ENCODE measurements around the gene NDUFAF2. TPM values are rescaled to one million over a fixed set of nuclear protein-coding genes. Genes with fewer than 3 reads are reported as not detected.
"Not testable (repeated sequence)": the region's sequence is repeated elsewhere in the genome, so short reads cannot be mapped to it uniquely, and the experiment has no call there.

NDUFAF2 gene
- total RNA-seq, 2 donors from 2014 or later = 26.0 to 32.9 TPM

GRCh38 chr5:60961685-60962084 lies 16.7 kb downstream of the NDUFAF2 start:
- peaks cover 5% of the 10 kb centered on the region for H3K9me3 ChIP-seq
- no peaks in the 10 kb centered on the region for H3K27me3 ChIP-seq (replicated peaks; ENCODE audit: insufficient read depth)
- ATAC-seq (ENCODE audit: insufficient number of reproducible peaks, low FRiP score, low read depth) (no peak), DNase-seq (ENCODE audit: low spot score) (no peak)
- no peaks in the 10 kb centered on the region for H3K36me3 ChIP-seq
- no peak overlapping the region for H3K27ac ChIP-seq
- H3K4me3 ChIP-seq = no peak overlapping the region
- H3K4me1 ChIP-seq (ENCODE audit: control insufficient read depth in 1 of 2, low read depth in 2 of 2) = peaks cover 0 to 4% of the 10 kb centered on the region in 2 donors
- TF ChIP-seq, protein P1, sequence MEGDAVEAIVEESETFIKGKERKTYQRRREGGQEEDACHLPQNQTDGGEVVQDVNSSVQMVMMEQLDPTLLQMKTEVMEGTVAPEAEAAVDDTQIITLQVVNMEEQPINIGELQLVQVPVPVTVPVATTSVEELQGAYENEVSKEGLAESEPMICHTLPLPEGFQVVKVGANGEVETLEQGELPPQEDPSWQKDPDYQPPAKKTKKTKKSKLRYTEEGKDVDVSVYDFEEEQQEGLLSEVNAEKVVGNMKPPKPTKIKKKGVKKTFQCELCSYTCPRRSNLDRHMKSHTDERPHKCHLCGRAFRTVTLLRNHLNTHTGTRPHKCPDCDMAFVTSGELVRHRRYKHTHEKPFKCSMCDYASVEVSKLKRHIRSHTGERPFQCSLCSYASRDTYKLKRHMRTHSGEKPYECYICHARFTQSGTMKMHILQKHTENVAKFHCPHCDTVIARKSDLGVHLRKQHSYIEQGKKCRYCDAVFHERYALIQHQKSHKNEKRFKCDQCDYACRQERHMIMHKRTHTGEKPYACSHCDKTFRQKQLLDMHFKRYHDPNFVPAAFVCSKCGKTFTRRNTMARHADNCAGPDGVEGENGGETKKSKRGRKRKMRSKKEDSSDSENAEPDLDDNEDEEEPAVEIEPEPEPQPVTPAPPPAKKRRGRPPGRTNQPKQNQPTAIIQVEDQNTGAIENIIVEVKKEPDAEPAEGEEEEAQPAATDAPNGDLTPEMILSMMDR (IDR thresholded peaks at IDR 0.05) = no peak

- ATAC-seq (ENCODE audit: insufficient number of reproducible peaks, low FRiP score, low read depth) (no peak), DNase-seq (ENCODE audit: low spot score) (no peak)
- H3K27ac ChIP-seq = no peak overlapping the region
- no peaks in the 10 kb centered on the region for H3K36me3 ChIP-seq
- H3K27me3 ChIP-seq (replicated peaks; ENCODE audit: insufficient read depth) = no peaks in the 10 kb centered on the region
- peaks cover 10% of the 10 kb centered on the region for H3K9me3 ChIP-seq
- H3K4me1 ChIP-seq (ENCODE audit: control insufficient read depth in 1 of 2, low read depth in 2 of 2) = no peaks in the 10 kb centered on the region
- no peak overlapping the region for H3K4me3 ChIP-seq
- TF ChIP-seq, protein P1 (IDR thresholded peaks at IDR 0.05) = no peak
These were observed 27.2 kb downstream of the NDUFAF2 start for GRCh38 chr5:60972231-60972630.

- DNase-seq (ENCODE audit: low spot score) = no peak
- no peak overlapping the region for H3K4me3 ChIP-seq
- H3K36me3 ChIP-seq = no peaks in the 10 kb centered on the region
- peaks cover 0 to 12% of the 10 kb centered on the region in 2 donors for H3K4me1 ChIP-seq (ENCODE audit: control insufficient read depth in 1 of 2, low read depth in 2 of 2)
- H3K27me3 ChIP-seq (replicated peaks; ENCODE audit: insufficient read depth) = no peaks in the 10 kb centered on the region
- ATAC-seq (ENCODE audit: insufficient number of reproducible peaks, low FRiP score, low read depth) = no peak
- H3K9me3 ChIP-seq = no peaks in the 10 kb centered on the region
- TF ChIP-seq, protein P1 (IDR thresholded peaks at IDR 0.05) = no peak
- no peak overlapping the region for H3K27ac ChIP-seq
These were observed 33.1 kb downstream of the NDUFAF2 start for GRCh38 chr5:60977956-60978737.

GRCh38 chr5:60978968-60979367 lies 34.0 kb downstream of the NDUFAF2 start:
- Histone ChIP-seq H3K36me3 (no peaks in the 10 kb centered on the region), H3K4me1 (ENCODE audit: control insufficient read depth in 1 of 2, low read depth in 2 of 2) (peaks cover 0 to 12% of the 10 kb centered on the region in 2 donors), H3K4me3 (no peak overlapping the region), H3K27ac (no peak overlapping the region), H3K9me3 (no peaks in the 10 kb centered on the region), H3K27me3 (replicated peaks; ENCODE audit: insufficient read depth) (no peaks in the 10 kb centered on the region)
- DNase-seq (ENCODE audit: low spot score) (no peak), ATAC-seq (ENCODE audit: insufficient number of reproducible peaks, low FRiP score, low read depth) (no peak)
- TF ChIP-seq, protein P1 (IDR thresholded peaks at IDR 0.05) = no peak

DNA sequence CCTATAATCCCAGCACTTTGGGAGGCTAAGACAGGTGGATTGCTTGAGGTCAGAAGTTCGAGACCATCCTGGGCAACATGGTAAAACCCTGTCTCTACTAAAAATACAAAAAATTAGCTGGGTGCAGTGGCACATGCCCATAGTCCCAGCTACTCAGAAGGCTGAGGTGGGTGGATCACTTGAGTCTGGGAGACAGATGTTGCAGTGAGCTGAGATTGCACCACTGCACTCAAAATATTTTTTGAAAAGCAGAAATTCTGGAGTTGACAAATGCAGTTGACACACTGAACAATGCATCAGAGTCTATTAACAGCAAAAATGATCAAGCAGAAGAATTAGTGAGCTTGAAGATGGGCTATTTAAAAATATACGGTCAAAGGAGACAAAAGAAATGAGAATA lies 35.5 kb downstream of the NDUFAF2 start:
- ATAC-seq (ENCODE audit: insufficient number of reproducible peaks, low FRiP score, low read depth) = no peak
- H3K27ac ChIP-seq = no peak overlapping the region
- no peak for DNase-seq (ENCODE audit: low spot score)
- no peaks in the 10 kb centered on the region for H3K27me3 ChIP-seq (replicated peaks; ENCODE audit: insufficient read depth)
- H3K36me3 ChIP-seq = no peaks in the 10 kb centered on the region
- H3K9me3 ChIP-seq = no peaks in the 10 kb centered on the region
- H3K4me3 ChIP-seq = no peak overlapping the region
- peaks cover 0 to 12% of the 10 kb centered on the region in 2 donors for H3K4me1 ChIP-seq (ENCODE audit: control insufficient read depth in 1 of 2, low read depth in 2 of 2)
- TF ChIP-seq, protein P1 (IDR thresholded peaks at IDR 0.05) = no peak

DNA sequence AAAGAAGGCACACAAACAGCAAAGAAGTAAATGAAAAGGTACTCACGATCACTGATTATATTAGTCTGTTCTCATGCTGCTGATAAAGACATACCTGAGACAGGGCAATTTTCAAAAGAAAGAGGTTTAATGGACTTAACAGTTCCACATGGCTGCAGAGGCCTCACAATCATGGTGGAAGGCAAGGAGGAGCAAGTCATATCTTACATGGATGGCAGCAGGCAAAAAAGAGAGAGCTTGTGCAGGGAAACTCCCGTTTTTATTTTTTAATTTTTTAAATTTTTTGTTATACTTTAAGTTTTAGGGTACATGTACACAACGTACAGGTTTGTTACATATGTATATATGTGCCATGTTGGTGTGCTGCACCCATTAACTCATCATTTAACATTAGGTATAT lies 37.1 kb downstream of the NDUFAF2 start:
- ATAC-seq (ENCODE audit: insufficient number of reproducible peaks, low FRiP score, low read depth); H3K9me3 ChIP-seq; H3K27me3 ChIP-seq (replicated peaks; ENCODE audit: insufficient read depth); H3K36me3 ChIP-seq; H3K27ac ChIP-seq; H3K4me3 ChIP-seq; DNase-seq (ENCODE audit: low spot score): not testable (repeated sequence)
- peaks cover 0 to 13% of the 10 kb centered on the region in 2 donors for H3K4me1 ChIP-seq (ENCODE audit: control insufficient read depth in 1 of 2, low read depth in 2 of 2)
